Neural progenitor cell (in vitro differentiated cells): Measurements from ENCODE around the gene CDC42EP3.

ENCODE experiments used
- CTCF ChIP-seq: fragments of 200-600 bp; sonication (generic); IDR thresholded peaks from 2 replicates; pipeline ENCODE4 v1.5.1; 2017; ENCODE audit warnings: antibody characterized with exemption, mild to moderate bottlenecking
- EZH2 ChIP-seq: fragments of 200-600 bp; sonication (generic); IDR thresholded peaks from 2 replicates; pipeline ENCODE4 v1.6.1; 2017; ENCODE audit warnings: antibody characterized with exemption, mild to moderate bottlenecking, moderate library complexity
- EZH2phosphoT487 ChIP-seq: fragments of 200-600 bp; sonication (generic); IDR thresholded peaks from 2 replicates; pipeline ENCODE4 v1.6.1; 2017; ENCODE audit warnings: antibody characterized with exemption

DNA sequence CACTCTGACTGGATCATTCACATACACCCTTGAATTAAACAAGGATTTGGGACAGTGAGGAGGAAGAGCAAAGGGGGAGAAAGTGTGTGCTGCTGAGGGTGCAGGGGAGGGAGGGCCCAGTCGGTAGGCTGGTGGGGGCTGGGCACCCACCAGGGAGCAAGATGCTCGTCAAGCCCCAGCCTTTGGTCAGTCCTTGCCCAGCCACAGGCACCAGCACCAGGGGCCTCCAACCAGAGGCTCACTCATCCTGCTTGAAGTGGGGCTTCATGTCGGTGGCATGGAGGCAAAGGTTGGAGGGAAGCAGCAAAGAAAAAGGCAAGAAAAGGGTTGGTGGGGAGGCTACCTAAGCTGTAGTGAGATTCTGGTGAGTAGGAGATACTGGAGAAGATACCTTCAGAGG is 21.9 kb downstream of the CDC42EP3 start:
- TF ChIP-seq CTCF = no peak
- TF ChIP-seq EZH2 = no peak
- TF ChIP-seq EZH2phosphoT487 = no peak
